Right ventricle myocardium superior (tissue), 1 donor: ENCODE measurements around the gene BECN2. TPM values are rescaled to one million over a fixed set of nuclear protein-coding genes. Genes with fewer than 3 reads are reported as not detected.
"Not testable (repeated sequence)": the region's sequence is repeated elsewhere in the genome, so short reads cannot be mapped to it uniquely, and the experiment has no call there.

Source experiments
- ATAC-seq: fragments of 200-7000 bp; cut with Tn5 transposase; one replicate; pipeline ENCODE4 v1.9.1; 2020; ENCODE audit warnings: mild to moderate bottlenecking; ENCODE audit not compliant: poor library complexity
- DNase-seq: peaks from one replicate; pipeline ENCODE4 v3.0.0-alpha.2; 2020
- intact Hi-C: fragments of 100-400 bp; cut with DNase I; formaldehyde crosslinking; loops from one replicate; pipeline ENCODE4 v1.11.2; 2022
- total RNA-seq: library from RNA; stranded (reverse); fragmentation: NEBNext Ultra II Directional; extraction: Animal tissue kit (Norgen Biotek cat#: 25700); gene quantifications from one replicate; pipeline ENCODE4 v1.2.1, GENCODE V29; 2021
- donor health status: DM: no; HTN: yes; CAD: no; lungs with severe emphysema.

BECN2 gene
- total RNA-seq, 1 donor from 2014 or later = not detected

GRCh38 chr1:241968611-241969010 lies 11.0 kb downstream of the BECN2 start:
- ATAC-seq (no peak), DNase-seq (no peak)
- intact Hi-C loops = no loop called here

DNA sequence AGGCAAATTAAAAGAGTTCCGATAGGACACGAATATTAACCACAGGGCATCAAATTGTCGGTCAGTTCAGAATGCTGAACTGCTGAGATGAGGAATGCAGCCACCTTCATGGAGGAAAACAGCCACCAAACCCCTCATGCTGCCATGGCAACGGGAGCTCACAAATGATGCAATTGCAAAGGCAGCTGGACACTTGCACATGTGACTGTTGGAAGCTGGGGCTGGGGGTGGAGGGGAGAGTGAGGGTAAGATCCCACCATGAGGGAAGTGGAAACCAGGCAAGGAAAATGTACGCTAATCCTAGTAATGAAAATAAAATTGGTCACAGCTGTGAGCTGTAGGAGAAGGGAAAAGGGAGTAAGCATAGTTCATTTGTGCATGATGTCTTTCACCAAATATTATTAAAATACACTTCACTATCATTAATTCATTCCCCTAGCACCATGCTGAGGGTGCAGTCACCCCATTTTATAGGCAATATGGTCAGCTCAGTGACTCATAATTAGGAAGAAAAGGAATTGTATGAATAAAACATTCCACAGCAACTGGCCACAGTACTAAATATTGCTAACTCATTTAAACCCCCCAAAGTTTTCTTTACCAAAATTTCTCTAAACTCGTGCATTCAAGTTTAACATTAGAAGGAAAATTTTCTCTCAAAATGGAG lies 15.3 kb downstream of the BECN2 start:
- intact Hi-C loops = no loop called here
- no peak for DNase-seq
- no peak for ATAC-seq

- ATAC-seq (no peak), DNase-seq (no peak)
- intact Hi-C loops = no loop called here
Measured at GRCh38 chr1:241976229-241976628, 18.7 kb downstream of the BECN2 start.

GRCh38 chr1:241979071-241979470 lies 21.5 kb downstream of the BECN2 start:
- intact Hi-C loops = no loop called here
- no peak for ATAC-seq

GRCh38 chr1:241979926-241980325 lies 22.4 kb downstream of the BECN2 start:
- intact Hi-C loops = no loop called here
- ATAC-seq = no peak
- no peak for DNase-seq

More at GRCh38 chr1:241979071-241979470, 21.5 kb downstream of the BECN2 start:
- DNase-seq = no peak

- DNase-seq = peak; percentile 10
- ATAC-seq = no peak
- intact Hi-C loops = no loop called here
Measured at GRCh38 chr1:241985787-241986186, 28.2 kb downstream of the BECN2 start.

DNA sequence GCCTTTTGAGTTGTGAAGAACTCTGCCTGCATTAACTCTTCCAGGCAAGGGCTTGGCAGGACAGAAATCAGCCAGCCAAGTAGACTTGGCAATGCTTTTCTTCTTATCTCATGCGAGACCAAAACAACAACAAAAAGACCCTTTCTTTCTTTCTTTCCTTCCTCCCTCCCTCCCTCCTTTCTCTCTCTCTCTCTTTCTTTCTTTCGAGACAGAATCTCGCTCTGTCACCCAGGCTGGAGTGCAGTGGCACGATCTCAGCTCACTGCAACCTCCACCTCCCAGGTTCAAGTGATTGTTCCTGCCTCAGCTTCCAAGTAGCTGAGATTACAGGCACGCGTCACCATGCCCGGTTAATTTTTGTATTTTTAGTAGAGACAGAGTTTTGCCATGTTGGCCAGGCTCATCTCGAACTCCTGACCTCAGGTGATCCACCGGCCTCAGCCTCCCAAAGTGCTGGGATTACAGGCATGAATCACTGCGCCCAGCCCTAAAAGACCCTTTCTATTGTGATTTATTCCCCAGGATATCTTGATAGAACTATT lies 30.9 kb downstream of the BECN2 start:
- intact Hi-C loops, DNase-seq, ATAC-seq: not testable (repeated sequence)

- intact Hi-C loops = loop anchor here (10.0 kb wide), 2 partner anchors 95 to 375 kb away; no protein-coding TSS in a partner anchor
- peak; percentile 93 for ATAC-seq
Measured at GRCh38 chr1:241990040-241990439, 32.5 kb downstream of the BECN2 start.

GRCh38 chr1:241992734-241993133 lies 35.2 kb downstream of the BECN2 start:
- no peak for ATAC-seq
- DNase-seq = peak; percentile 22
- intact Hi-C loops = loop anchor here (10.0 kb wide), 2 partner anchors 98 to 378 kb away; no protein-coding TSS in a partner anchor

More at GRCh38 chr1:241990040-241990439, 32.5 kb downstream of the BECN2 start:
- DNase-seq = peak; percentile 78

- DNase-seq (peak; percentile 18), ATAC-seq (no peak)
- intact Hi-C loops = loop anchor here (10.0 kb wide), 2 partner anchors 99 to 379 kb away; no protein-coding TSS in a partner anchor
Measured at GRCh38 chr1:241994171-241994570, 36.6 kb downstream of the BECN2 start.

DNA sequence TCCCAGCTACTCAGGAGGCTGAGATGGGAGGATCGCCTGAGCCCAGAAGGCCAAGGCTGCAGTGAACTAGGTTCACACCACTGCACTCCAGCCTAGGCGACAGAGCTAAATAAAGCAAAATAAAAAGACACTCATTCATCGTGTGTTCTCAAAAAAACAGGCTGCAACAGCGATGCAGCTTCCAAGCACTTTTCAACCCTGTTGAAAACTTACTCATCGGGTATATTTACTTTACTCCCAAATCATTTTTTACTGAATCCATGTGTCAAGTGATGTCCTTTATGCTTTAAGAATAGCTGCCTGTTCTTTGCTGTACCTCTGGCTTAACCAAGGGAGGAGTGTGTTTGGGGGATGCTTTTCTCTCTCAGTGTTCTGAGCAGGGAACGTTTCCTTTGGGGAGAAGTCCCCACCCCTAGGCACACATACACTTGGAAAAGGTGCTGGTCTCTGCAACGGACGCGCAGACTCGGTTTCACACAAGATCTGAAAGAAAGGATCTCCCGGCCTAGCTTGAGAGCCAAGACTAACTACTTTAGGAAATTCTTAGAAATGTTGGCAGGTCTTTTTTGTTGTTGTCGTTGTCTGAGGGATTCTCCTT lies 39.9 kb downstream of the BECN2 start:
- DNase-seq (no peak), ATAC-seq (no peak)
- intact Hi-C loops = loop anchor here (10.0 kb wide), 2 partner anchors 103 to 383 kb away; no protein-coding TSS in a partner anchor

DNA sequence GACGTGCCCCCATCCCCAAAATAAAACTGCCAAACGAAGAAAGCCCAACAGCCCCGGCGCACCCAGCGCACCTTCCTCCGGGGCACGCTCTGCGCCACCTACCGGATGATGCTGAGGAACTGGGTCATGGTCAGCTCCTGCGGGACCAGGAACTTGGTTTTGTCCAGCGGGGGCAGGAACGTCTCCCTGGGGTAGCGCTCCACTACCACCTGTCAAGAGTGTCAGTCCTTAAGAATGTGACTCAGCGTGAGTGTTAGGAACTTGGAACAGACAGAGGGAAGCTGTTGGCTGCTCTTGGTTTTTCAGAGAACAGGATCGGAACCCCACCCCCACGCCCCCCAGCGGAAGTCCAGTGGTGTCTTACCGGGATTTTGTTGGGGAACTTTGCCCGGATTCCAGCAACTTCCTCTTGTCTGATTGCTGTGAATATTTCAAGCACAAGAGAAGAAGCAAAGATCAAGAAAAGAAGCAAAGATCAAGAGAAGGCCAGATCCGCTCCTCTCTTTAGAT lies 40.9 kb downstream of the BECN2 start:
- peak; percentile 81 for DNase-seq
- peak; percentile 91 for ATAC-seq
- intact Hi-C loops = loop anchor here (10.0 kb wide), 2 partner anchors 104 to 384 kb away; no protein-coding TSS in a partner anchor

- intact Hi-C loops = loop anchor here (10.0 kb wide), 2 partner anchors 104 to 384 kb away; no protein-coding TSS in a partner anchor
- no peak for DNase-seq
- peak; percentile 25 for ATAC-seq
Measured at GRCh38 chr1:241999026-241999425, 41.5 kb downstream of the BECN2 start, which contains the start of gene MAP1LC3C. TSS of gene MAP1LC3C (minus strand) at chr1:241999098. CDS start at chr1:241999008, 90 bp downstream.

- intact Hi-C loops = no loop called here
- DNase-seq (no peak), ATAC-seq (no peak)
Measured at GRCh38 chr1:242000434-242000833, 42.9 kb downstream of the BECN2 start.

DNA sequence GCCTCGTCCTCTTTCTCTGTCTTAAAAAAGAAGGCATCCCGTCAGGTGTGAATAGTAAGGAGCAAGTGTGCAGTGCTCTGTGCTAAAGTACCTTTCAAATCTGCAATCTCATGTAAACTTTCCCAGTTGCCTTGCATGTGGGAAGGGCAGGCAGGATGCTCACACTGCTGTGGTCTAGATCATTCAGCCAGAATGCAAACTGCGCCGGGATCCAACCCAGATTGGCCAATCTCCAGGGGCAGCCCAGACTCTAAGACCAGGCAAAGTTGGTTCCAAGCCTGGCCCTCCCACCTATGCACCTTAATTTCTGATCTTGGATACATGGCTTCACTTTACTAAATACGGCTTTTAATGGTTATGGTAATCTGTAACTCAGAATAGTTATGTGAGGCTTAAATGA lies 44.5 kb downstream of the BECN2 start:
- intact Hi-C loops = no loop called here
- DNase-seq (no peak), ATAC-seq (no peak)

- DNase-seq (no peak), ATAC-seq (no peak)
- intact Hi-C loops = no loop called here
Measured at GRCh38 chr1:242002510-242002909, 44.9 kb downstream of the BECN2 start.

GRCh38 chr1:242004751-242005495 lies 47.4 kb downstream of the BECN2 start:
- ATAC-seq (no peak), DNase-seq (no peak)
- intact Hi-C loops = no loop called here

- intact Hi-C loops = no loop called here
- ATAC-seq (no peak), DNase-seq (no peak)
Measured at GRCh38 chr1:242005866-242006535, 48.4 kb downstream of the BECN2 start.
